ENCODE results near the gene PRELID2. TPM values are rescaled to one million over a fixed set of nuclear protein-coding genes. Genes with fewer than 3 reads are reported as not detected.

Gene PRELID2
- total and polyA plus RNA-seq, 2 experiments from 2014 or later, result 15.6 to 24.7 TPM

GRCh38 chr5:145834554-145834916, 607 bp downstream of the PRELID2 start:
- 34% methylated on average over 10 of the region's 10 CpGs for WGBS (ENCODE audit: low lambda C conversion rate, missing lambda C conversion rate)
- DNase-seq (ENCODE audit: low spot score), result peak; percentile 19
- no peak for TF ChIP-seq CTCF (IDR thresholded peaks at IDR 0.05; ENCODE audit: poor library complexity)
- no peak for TF ChIP-seq EZH2phosphoT487 (IDR thresholded peaks at IDR 0.05; ENCODE audit: low read depth, severe bottlenecking, unreplicated experiment)
- no peak for TF ChIP-seq EZH2 (IDR thresholded peaks at IDR 0.05; ENCODE audit: borderline replicate concordance)
- H3K4me3 ChIP-seq, result peak overlapping the region; percentile 80
- peak overlapping the region; percentile 84 for H3K4me2 ChIP-seq
- H3K27ac ChIP-seq, result peak overlapping the region; percentile 90
- peak overlapping the region; percentile 83 for H2AFZ ChIP-seq
- no peaks in the 10 kb centered on the region for H3K36me3 ChIP-seq (replicated peaks; ENCODE audit: insufficient read depth, low read depth)
- no peaks in the 10 kb centered on the region for H3K9me3 ChIP-seq (ENCODE audit: low read depth)
- no peaks in the 10 kb centered on the region for H4K20me1 ChIP-seq (ENCODE audit: insufficient read depth, poor library complexity, severe bottlenecking)
- no peaks in the 10 kb centered on the region for H3K9me2 ChIP-seq (replicated peaks; ENCODE audit: insufficient read depth)
- H3K4me1 ChIP-seq (ENCODE audit: insufficient read depth), result peaks cover 19% of the 10 kb centered on the region
- H3K79me2 ChIP-seq, result peaks cover 26% of the 10 kb centered on the region
- no peaks in the 10 kb centered on the region for H3K27me3 ChIP-seq

GRCh38 chr5:145833631-145834200, 1.4 kb downstream of the PRELID2 start:
- Histone ChIP-seq H3K9me3 (ENCODE audit: low read depth) (no peaks in the 10 kb centered on the region), H3K4me3 (no peak overlapping the region), H3K4me2 (peak overlapping the region; percentile 84), H2AFZ (no peak overlapping the region), H4K20me1 (ENCODE audit: insufficient read depth, poor library complexity, severe bottlenecking) (no peaks in the 10 kb centered on the region), H3K4me1 (ENCODE audit: insufficient read depth) (peaks cover 19% of the 10 kb centered on the region), H3K79me2 (peaks cover 32% of the 10 kb centered on the region), H3K27ac (no peak overlapping the region), H3K27me3 (no peaks in the 10 kb centered on the region), H3K9me2 (replicated peaks; ENCODE audit: insufficient read depth) (no peaks in the 10 kb centered on the region), H3K36me3 (replicated peaks; ENCODE audit: insufficient read depth, low read depth) (no peaks in the 10 kb centered on the region)
- DNase-seq (ENCODE audit: low spot score), result no peak
- no peak for TF ChIP-seq EZH2phosphoT487 (IDR thresholded peaks at IDR 0.05; ENCODE audit: low read depth, severe bottlenecking, unreplicated experiment)
- no peak for TF ChIP-seq CTCF (IDR thresholded peaks at IDR 0.05; ENCODE audit: poor library complexity)
- TF ChIP-seq EZH2 (IDR thresholded peaks at IDR 0.05; ENCODE audit: borderline replicate concordance), result no peak
- 78% methylated on average over 10 of the region's 10 CpGs for WGBS (ENCODE audit: low lambda C conversion rate, missing lambda C conversion rate)

GRCh38 chr5:145830594-145830993, 4.5 kb downstream of the PRELID2 start:
- H2AFZ ChIP-seq, result no peak overlapping the region
- H3K4me3 ChIP-seq, result no peak overlapping the region
- H3K27ac ChIP-seq, result no peak overlapping the region
- WGBS (ENCODE audit: low lambda C conversion rate, missing lambda C conversion rate), result 36% methylated on average over 1 of the region's 1 CpG
- H3K4me2 ChIP-seq, result peak overlapping the region; percentile 3
- H3K9me3 ChIP-seq (ENCODE audit: low read depth), result no peaks in the 10 kb centered on the region
- H3K36me3 ChIP-seq (replicated peaks; ENCODE audit: insufficient read depth, low read depth), result no peaks in the 10 kb centered on the region
- no peak for DNase-seq (ENCODE audit: low spot score)
- peaks cover 56% of the 10 kb centered on the region for H3K79me2 ChIP-seq
- H4K20me1 ChIP-seq (ENCODE audit: insufficient read depth, poor library complexity, severe bottlenecking), result no peaks in the 10 kb centered on the region
- H3K4me1 ChIP-seq (ENCODE audit: insufficient read depth), result peaks cover 14% of the 10 kb centered on the region
- no peaks in the 10 kb centered on the region for H3K9me2 ChIP-seq (replicated peaks; ENCODE audit: insufficient read depth)
- TF ChIP-seq CTCF (IDR thresholded peaks at IDR 0.05; ENCODE audit: poor library complexity) (no peak), EZH2phosphoT487 (IDR thresholded peaks at IDR 0.05; ENCODE audit: low read depth, severe bottlenecking, unreplicated experiment) (no peak), EZH2 (IDR thresholded peaks at IDR 0.05; ENCODE audit: borderline replicate concordance) (no peak)
- H3K27me3 ChIP-seq, result no peaks in the 10 kb centered on the region

All from hepatocyte (in vitro differentiated cells).